Natural killer cell (primary cell): ENCODE results near the gene SLC25A24. TPM values are rescaled to one million over a fixed set of nuclear protein-coding genes. Genes with fewer than 3 reads are reported as not detected.

Experiments used
- ATAC-seq, 3 donors: fragments of 150-1000 bp in 2 of 3; fragments of 200-7000 bp in 1 of 3; cut with Tn5 transposase; 1 replicate in 1 of 3; 2 replicates in 2 of 3; pipeline ENCODE4 v1.10.0; 2021; ENCODE audit warnings: mild to moderate bottlenecking in 2 of 3, moderate library complexity in 2 of 3
- DNase-seq, 2 donors: peaks; one replicate each; pipeline versions ENCODE4 v3.0.0 to v3.0.0-alpha.2; 2013 to 2021; ENCODE audit warnings: mixed read lengths in 1 of 2
- H3K27ac ChIP-seq: one replicate; pipeline ENCODE4 v1.5.1; 2013; ENCODE audit warnings: mild to moderate bottlenecking, low read length
- H3K27me3 ChIP-seq: one replicate; pipeline ENCODE4 v1.6.1; 2013; ENCODE audit warnings: low read length; ENCODE audit not compliant: control insufficient read depth, insufficient read depth
- H3K36me3 ChIP-seq: one replicate; pipeline ENCODE4 v1.6.1; 2013; ENCODE audit warnings: low read length; ENCODE audit not compliant: control insufficient read depth, insufficient read depth
- H3K4me1 ChIP-seq: one replicate; pipeline ENCODE4 v1.6.1; 2013; ENCODE audit warnings: low read length; ENCODE audit not compliant: control insufficient read depth, insufficient read depth
- H3K4me3 ChIP-seq: one replicate; pipeline ENCODE4 v1.5.1; 2013; ENCODE audit warnings: low read length
- H3K9me3 ChIP-seq: one replicate; pipeline ENCODE4 v1.6.1; 2013; ENCODE audit warnings: low read length; ENCODE audit not compliant: control insufficient read depth, insufficient read depth
- H3K27ac Mint-ChIP-seq, 2 donors: one replicate each; pipeline ENCODE4 v1.8.0; 2022; ENCODE audit warnings: mild to moderate bottlenecking in 2 of 2, mixed read lengths in 2 of 2, moderate library complexity in 1 of 2
- H3K27me3 Mint-ChIP-seq, 2 donors: one replicate each; pipeline ENCODE4 v1.8.0; 2022; ENCODE audit warnings: low read depth in 2 of 2, mixed read lengths in 2 of 2
- H3K36me3 Mint-ChIP-seq: one replicate; pipeline ENCODE4 v1.8.0; 2022; ENCODE audit warnings: mixed read lengths
- H3K4me1 Mint-ChIP-seq, 2 donors: one replicate each; pipeline ENCODE4 v1.8.0; 2022; ENCODE audit warnings: mixed read lengths in 2 of 2
- H3K4me3 Mint-ChIP-seq: one replicate; pipeline ENCODE4 v1.8.0; 2022; ENCODE audit warnings: mild to moderate bottlenecking, moderate library complexity, mixed read lengths
- H3K9me3 Mint-ChIP-seq, 2 donors: one replicate each; pipeline ENCODE4 v1.8.0; 2022; ENCODE audit warnings: mixed read lengths in 2 of 2
- CTCF ChIP-seq: fragments of 200-600 bp; IDR thresholded peaks from one replicate; pipeline ENCODE4 v1.8.0; 2022; ENCODE audit warnings: antibody characterized with exemption
- WGBS: methylation state at CpG from one replicate; pipeline ENCODE4 v1.1.7; 2013; ENCODE audit warnings: missing lambda C conversion rate; ENCODE audit not compliant: insufficient coverage; 5-methylcytosine and 5-hydroxymethylcytosine counted together
- intact Hi-C: fragments of 100-400 bp; cut with micrococcal nuclease; formaldehyde crosslinking; loops from one replicate; pipeline ENCODE4 v1.14.2; 2022
- total RNA-seq, 4 donors: library from RNA; stranded (reverse); fragments of 120-200 nt in 1 of 4; gene quantifications; one replicate each; pipeline versions ENCODE4 v1.2.3 to v1.2.4, GENCODE V29; 2013 to 2022

Gene SLC25A24
- total RNA-seq, 3 donors from 2014 or later (not counting 1 experiment from before 2014, with no cell fraction given) = 7.6 to 11.5 (median 11.3) TPM

DNA sequence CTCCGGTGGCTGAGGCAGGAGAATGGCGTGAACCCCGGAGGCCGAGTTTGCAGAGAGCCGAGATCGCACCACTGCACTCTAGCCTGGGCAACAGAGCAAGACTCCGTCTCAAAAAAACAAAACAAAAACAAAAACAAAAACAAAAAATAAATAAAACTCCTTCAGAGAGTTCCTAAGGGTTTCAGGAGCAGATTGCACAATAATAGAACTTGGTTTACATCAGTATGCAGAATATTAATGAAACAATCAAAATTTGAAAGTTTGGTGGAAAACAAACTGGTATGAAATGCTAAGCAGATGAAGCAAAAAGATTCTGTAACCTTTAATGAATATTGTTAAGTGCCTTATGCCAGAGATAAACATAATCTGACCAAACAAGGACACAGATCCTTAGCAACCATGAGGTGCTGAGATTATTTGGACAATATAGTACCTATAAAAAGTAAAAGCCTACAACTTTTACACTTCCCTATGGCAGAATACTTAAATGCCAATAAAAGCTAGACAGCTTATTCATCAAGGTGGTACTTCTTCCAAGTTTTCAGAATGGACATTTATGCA, 41.2 kb downstream of the SLC25A24 start:
- TF ChIP-seq CTCF = no peak
- Mint-ChIP-seq H3K4me1 (no peaks in the 10 kb centered on the region), H3K27ac (no peak overlapping the region), H3K9me3 (no peaks in the 10 kb centered on the region), H3K36me3 (peaks cover 12% of the 10 kb centered on the region), H3K4me3 (no peak overlapping the region), H3K27me3 (no peaks in the 10 kb centered on the region)
- WGBS = 96% methylated on average over 7 of the region's 7 CpGs
- no peak overlapping the region for H3K4me3 ChIP-seq
- H3K4me1 ChIP-seq = no peaks in the 10 kb centered on the region
- no peak overlapping the region for H3K27ac ChIP-seq
- H3K27me3 ChIP-seq = no peaks in the 10 kb centered on the region
- DNase-seq (no peak), ATAC-seq (no peak)
- peaks cover 3% of the 10 kb centered on the region for H3K36me3 ChIP-seq
- H3K9me3 ChIP-seq = no peaks in the 10 kb centered on the region
- intact Hi-C loops = no loop called here

DNA sequence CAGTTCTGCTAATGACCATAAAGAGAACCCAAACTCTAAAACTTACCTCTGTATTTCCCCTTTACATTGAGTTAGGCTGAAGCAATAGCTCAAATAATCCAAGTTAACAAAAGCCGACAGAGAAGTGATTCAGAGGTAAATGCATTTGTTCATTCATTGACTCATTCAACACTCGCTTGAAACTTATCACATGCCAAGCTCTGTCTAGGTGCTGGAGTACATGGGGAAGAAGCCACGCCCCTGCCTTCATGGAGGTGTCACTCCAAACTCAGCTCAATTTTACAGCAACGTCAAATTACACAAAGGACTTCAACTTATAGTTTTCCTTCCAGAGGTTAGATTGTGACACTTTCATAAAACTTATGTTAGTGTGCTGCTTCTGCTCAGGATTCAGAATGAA, 45.8 kb downstream of the SLC25A24 start:
- no peak for ATAC-seq
- Histone ChIP-seq H3K27ac (no peak overlapping the region), H3K36me3 (peaks cover 7% of the 10 kb centered on the region), H3K27me3 (no peaks in the 10 kb centered on the region), H3K9me3 (no peaks in the 10 kb centered on the region), H3K4me3 (no peak overlapping the region), H3K4me1 (no peaks in the 10 kb centered on the region)
- no peaks in the 10 kb centered on the region for H3K9me3 Mint-ChIP-seq
- 95% methylated on average over 4 of the region's 4 CpGs for WGBS
- intact Hi-C loops = no loop called here
- no peak for TF ChIP-seq CTCF
- H3K27ac Mint-ChIP-seq = no peak overlapping the region
- no peaks in the 10 kb centered on the region for H3K4me1 Mint-ChIP-seq
- H3K36me3 Mint-ChIP-seq = peaks cover 12% of the 10 kb centered on the region
- H3K4me3 Mint-ChIP-seq = no peak overlapping the region
- no peaks in the 10 kb centered on the region for H3K27me3 Mint-ChIP-seq
- no peak for DNase-seq

DNA sequence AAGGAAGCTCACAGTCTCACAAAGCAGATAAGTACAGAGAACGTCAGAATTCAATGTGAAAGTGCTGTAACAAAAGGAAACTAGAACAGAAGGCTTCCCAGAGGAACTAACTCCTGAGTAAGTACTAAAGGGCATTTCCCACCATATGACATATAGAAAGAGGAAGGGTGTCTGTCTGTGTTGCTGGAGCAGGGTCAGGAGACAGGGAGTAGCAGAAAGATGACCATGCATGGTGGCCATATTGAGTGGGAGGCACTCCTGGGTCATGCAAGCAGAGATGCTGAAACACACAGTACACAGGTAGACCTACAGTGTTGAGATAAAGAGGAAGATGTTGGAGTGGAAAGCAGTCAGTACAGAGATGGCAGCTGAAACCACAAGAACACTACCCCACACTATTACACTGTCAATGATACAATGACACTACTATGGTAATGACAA, 47.3 kb downstream of the SLC25A24 start:
- H3K9me3 Mint-ChIP-seq = no peaks in the 10 kb centered on the region

More for the DNA sequence above, 47.3 kb downstream of the SLC25A24 start:
- no peak overlapping the region for H3K4me3 ChIP-seq
- no peaks in the 10 kb centered on the region for H3K27me3 ChIP-seq
- peaks cover 11% of the 10 kb centered on the region for H3K36me3 ChIP-seq
- H3K4me1 Mint-ChIP-seq = no peaks in the 10 kb centered on the region
- WGBS = 92% methylated on average over 1 of the region's 1 CpG
- intact Hi-C loops = no loop called here
- DNase-seq (no peak), ATAC-seq (no peak)
- no peaks in the 10 kb centered on the region for H3K27me3 Mint-ChIP-seq
- no peak overlapping the region for H3K4me3 Mint-ChIP-seq
- H3K4me1 ChIP-seq = no peaks in the 10 kb centered on the region
- no peaks in the 10 kb centered on the region for H3K9me3 ChIP-seq
- TF ChIP-seq CTCF = no peak
- H3K27ac Mint-ChIP-seq = no peak overlapping the region
- H3K27ac ChIP-seq = no peak overlapping the region
- peaks cover 12% of the 10 kb centered on the region for H3K36me3 Mint-ChIP-seq
